Spleen (tissue), 7 donors: Measurements from ENCODE around the gene GREB1.

ENCODE experiments used
- CTCF ChIP-seq, 11 experiments: fragments of 200-600 bp in 7 of 11; fragments of 450-650 bp in 4 of 11; sonication (generic) in 4 of 11; IDR thresholded peaks in 8 of 11; conservative IDR thresholded peaks in 3 of 11; 1 replicate in 7 of 11; 2 replicates in 4 of 11; pipeline versions ENCODE4 v1.4.0 to v1.8.0; 2016 to 2021; ENCODE audit warnings: antibody characterized with exemption in 11 of 11, inconsistent platforms in 4 of 11, mild to moderate bottlenecking in 1 of 11
- POLR2AphosphoS5 ChIP-seq, 3 donors: sonication (generic); formaldehyde crosslinking; IDR thresholded peaks; one replicate each; pipeline ENCODE4 v1.5.1; 2017; ENCODE audit warnings: antibody characterized with exemption in 3 of 3
- donor health status: DM: no; HTN: no; CAD: no; lungs with moderate emphysema.
- donor health status: DM: no; HTN: no; CAD: no.
- donor health status: DM: no; HTN: no; CAD: no.

- TF ChIP-seq CTCF (IDR thresholded peaks at IDR 0.05 in 8 of 11, conservative IDR thresholded peaks at IDR 0.05 in 3 of 11): no peak
- no peak for TF ChIP-seq POLR2AphosphoS5 (IDR thresholded peaks at IDR 0.05)
These were observed 68.8 kb downstream of the GREB1 start for GRCh38 chr2:11602563-11603204.
